K562 (cell line): Measurements from ENCODE around the gene THSD8. TPM values are rescaled to one million over a fixed set of nuclear protein-coding genes. Genes with fewer than 3 reads are reported as not detected.
A peak's percentile ranks its signal among the peaks of the same experiment; 100 is the strongest.

Experiments used
- CC2D1A ChIP-seq: fragments of 450-650 bp; IDR thresholded peaks from 2 replicates; pipeline ENCODE4 v1.6.1; 2017; ENCODE audit warnings: mild to moderate bottlenecking
- EGR1 ChIP-seq: fragments of 450-650 bp; conservative IDR thresholded peaks from 2 replicates; pipeline ENCODE4 v1.6.1; 2017; ENCODE audit warnings: mild to moderate bottlenecking
- FOXK1 ChIP-seq: sonication (generic); formaldehyde crosslinking; IDR thresholded peaks from 2 replicates; pipeline ENCODE4 v1.8.0; 2022; ENCODE audit warnings: missing genetic modification reagents, mild to moderate bottlenecking, borderline replicate concordance
- FUS ChIP-seq: fragments of 200-400 bp; formaldehyde crosslinking; optimal IDR thresholded peaks from 2 replicates; pipeline ENCODE3; 2017; ENCODE audit warnings: low read depth, low read length
- MAZ ChIP-seq, 2 experiments: fragments of 450-650 bp in 1 of 2; sonication (generic) in 1 of 2; formaldehyde crosslinking; IDR thresholded peaks in 1 of 2; conservative IDR thresholded peaks in 1 of 2; 2 replicates each; pipeline versions ENCODE4 v1.4.0 to v1.5.0; 2020; ENCODE audit warnings: mild to moderate bottlenecking in 1 of 2, missing genetic modification reagents in 1 of 2
- POLR2B ChIP-seq: fragments of 450-650 bp; IDR thresholded peaks from 2 replicates; pipeline ENCODE4 v1.6.1; 2018; ENCODE audit warnings: low read depth; ENCODE audit not compliant: partially characterized antibody
- POLR2G ChIP-seq: fragments of 200-400 bp; formaldehyde crosslinking; IDR thresholded peaks from 2 replicates; pipeline ENCODE4 v1.6.1; 2017; ENCODE audit warnings: low read depth, mild to moderate bottlenecking, antibody characterized with exemption, low read length, moderate library complexity
- SMARCB1 ChIP-seq: IDR thresholded peaks from 2 replicates; pipeline ENCODE4 v1.6.1; 2011; ENCODE audit warnings: improper control_type of control experiment, low read depth; ENCODE audit not compliant: insufficient read length
- TAF1 ChIP-seq: IDR thresholded peaks from 2 replicates; pipeline ENCODE4 v1.6.1; 2011; ENCODE audit warnings: mild to moderate bottlenecking, low read length, moderate library complexity; ENCODE audit not compliant: insufficient read depth, control insufficient read depth, severe bottlenecking; ENCODE audit errors: extremely low read depth
- TFE3 ChIP-seq: fragments of 450-650 bp; formaldehyde crosslinking; IDR thresholded peaks from 2 replicates; pipeline ENCODE4 v1.4.0; 2020; ENCODE audit warnings: mild to moderate bottlenecking, mixed read lengths
- polyA plus RNA-seq, 8 experiments: library from polyadenylated mRNA; depleted of rRNA in 4 of 8; stranded (reverse) in 5 of 8; unstranded in 3 of 8; fragments of >200 nt; fragmentation: Nextera tagmentation in 2 of 8; fragmentation: Illumina TruSeq in 1 of 8; extraction: Ambion mirVana in 2 of 8; extraction: Trizol in 1 of 8; gene quantifications; 2 replicates each; pipeline versions ENCODE4 v1.2.1 to v1.2.3, GENCODE V29; 2011 to 2014; ENCODE audit warnings: inconsistent platforms in 1 of 8, missing spikeins in 1 of 8
- total RNA-seq, 7 experiments: library from RNA; depleted of rRNA in 6 of 7; stranded (reverse); fragments of >200 nt in 6 of 7; fragmentation: Illumina TruSeq in 2 of 7; extraction: Trizol in 2 of 7; gene quantifications; 2 replicates each; pipeline versions ENCODE4 v1.2.1 to v1.2.3, GENCODE V29; 2011 to 2021; ENCODE audit warnings: low replicate concordance in 1 of 7
- TF ChIP-seq, protein P1 (sequence below): sonication (generic); formaldehyde crosslinking; IDR thresholded peaks from 2 replicates; pipeline ENCODE4 v1.8.0; 2022; ENCODE audit warnings: missing genetic modification reagents, mild to moderate bottlenecking, moderate library complexity, borderline replicate concordance
- TF ChIP-seq, protein P2 (sequence below), 2 experiments: fragments of 450-650 bp; formaldehyde crosslinking in 1 of 2; IDR thresholded peaks; 2 replicates each; pipeline versions ENCODE4 v1.4.0 to v1.6.1; 2014 to 2020; ENCODE audit warnings: mild to moderate bottlenecking in 2 of 2, borderline replicate concordance in 1 of 2, low read depth in 1 of 2

The THSD8 gene
- total and polyA plus RNA-seq, 9 of the 15 experiments (the other 6 are each of a cell fraction or from before 2014, with no cell fraction given): 8.4 to 42.4 (median 19.9) TPM; not detected in 2

DNA sequence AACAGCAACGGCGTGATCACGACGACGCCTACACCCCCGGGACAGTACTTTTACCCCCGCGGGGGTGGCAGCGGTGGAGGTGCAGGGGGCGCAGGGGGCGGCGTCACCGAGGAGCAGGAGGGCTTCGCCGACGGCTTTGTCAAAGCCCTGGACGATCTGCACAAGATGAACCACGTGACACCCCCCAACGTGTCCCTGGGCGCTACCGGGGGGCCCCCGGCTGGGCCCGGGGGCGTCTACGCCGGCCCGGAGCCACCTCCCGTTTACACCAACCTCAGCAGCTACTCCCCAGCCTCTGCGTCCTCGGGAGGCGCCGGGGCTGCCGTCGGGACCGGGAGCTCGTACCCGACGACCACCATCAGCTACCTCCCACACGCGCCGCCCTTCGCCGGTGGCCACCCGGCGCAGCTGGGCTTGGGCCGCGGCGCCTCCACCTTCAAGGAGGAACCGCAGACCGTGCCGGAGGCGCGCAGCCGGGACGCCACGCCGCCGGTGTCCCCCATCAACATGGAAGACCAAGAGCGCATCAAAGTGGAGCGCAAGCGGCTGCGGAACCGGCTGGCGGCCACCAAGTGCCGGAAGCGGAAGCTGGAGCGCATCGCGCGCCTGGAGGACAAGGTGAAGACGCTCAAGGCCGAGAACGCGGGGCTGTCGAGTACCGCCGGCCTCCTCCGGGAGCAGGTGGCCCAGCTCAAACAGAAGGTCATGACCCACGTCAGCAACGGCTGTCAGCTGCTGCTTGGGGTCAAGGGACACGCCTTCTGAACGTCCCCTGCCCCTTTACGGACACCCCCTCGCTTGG, 9.6 kb upstream of the THSD8 start (continued):
- TF ChIP-seq, protein P1, sequence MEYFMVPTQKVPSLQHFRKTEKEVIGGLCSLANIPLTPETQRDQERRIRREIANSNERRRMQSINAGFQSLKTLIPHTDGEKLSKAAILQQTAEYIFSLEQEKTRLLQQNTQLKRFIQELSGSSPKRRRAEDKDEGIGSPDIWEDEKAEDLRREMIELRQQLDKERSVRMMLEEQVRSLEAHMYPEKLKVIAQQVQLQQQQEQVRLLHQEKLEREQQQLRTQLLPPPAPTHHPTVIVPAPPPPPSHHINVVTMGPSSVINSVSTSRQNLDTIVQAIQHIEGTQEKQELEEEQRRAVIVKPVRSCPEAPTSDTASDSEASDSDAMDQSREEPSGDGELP: peak; percentile 95
- TF ChIP-seq TAF1 (peak; percentile 15), FUS (peak; percentile 64), SMARCB1 (no peak), EGR1 (peak; percentile 74), POLR2B (peak; percentile 13), CC2D1A (no peak), FOXK1 (CRISPR knock-in tag) (peak; percentile 19; the same call in 1 of the 2 replicates), POLR2G (peak; percentile 80), MAZ (CRISPR knock-in tag; conservative IDR thresholded peaks at IDR 0.05 in 1 of 2, IDR thresholded peaks at IDR 0.05 in 1 of 2) (peak in 1 of 2 experiments; percentile 29; a peak in 1 of 4 replicates), TFE3 (CRISPR knock-in tag) (peak; percentile 92)
- TF ChIP-seq, protein P2, sequence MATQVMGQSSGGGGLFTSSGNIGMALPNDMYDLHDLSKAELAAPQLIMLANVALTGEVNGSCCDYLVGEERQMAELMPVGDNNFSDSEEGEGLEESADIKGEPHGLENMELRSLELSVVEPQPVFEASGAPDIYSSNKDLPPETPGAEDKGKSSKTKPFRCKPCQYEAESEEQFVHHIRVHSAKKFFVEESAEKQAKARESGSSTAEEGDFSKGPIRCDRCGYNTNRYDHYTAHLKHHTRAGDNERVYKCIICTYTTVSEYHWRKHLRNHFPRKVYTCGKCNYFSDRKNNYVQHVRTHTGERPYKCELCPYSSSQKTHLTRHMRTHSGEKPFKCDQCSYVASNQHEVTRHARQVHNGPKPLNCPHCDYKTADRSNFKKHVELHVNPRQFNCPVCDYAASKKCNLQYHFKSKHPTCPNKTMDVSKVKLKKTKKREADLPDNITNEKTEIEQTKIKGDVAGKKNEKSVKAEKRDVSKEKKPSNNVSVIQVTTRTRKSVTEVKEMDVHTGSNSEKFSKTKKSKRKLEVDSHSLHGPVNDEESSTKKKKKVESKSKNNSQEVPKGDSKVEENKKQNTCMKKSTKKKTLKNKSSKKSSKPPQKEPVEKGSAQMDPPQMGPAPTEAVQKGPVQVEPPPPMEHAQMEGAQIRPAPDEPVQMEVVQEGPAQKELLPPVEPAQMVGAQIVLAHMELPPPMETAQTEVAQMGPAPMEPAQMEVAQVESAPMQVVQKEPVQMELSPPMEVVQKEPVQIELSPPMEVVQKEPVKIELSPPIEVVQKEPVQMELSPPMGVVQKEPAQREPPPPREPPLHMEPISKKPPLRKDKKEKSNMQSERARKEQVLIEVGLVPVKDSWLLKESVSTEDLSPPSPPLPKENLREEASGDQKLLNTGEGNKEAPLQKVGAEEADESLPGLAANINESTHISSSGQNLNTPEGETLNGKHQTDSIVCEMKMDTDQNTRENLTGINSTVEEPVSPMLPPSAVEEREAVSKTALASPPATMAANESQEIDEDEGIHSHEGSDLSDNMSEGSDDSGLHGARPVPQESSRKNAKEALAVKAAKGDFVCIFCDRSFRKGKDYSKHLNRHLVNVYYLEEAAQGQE (IDR thresholded peaks at IDR 0.05; ENCODE audit: borderline replicate concordance): 0 out of 2 replicates have a peak, but pooled peaks have one; percentile 16
- TF ChIP-seq, protein P2 (CRISPR knock-in tag; IDR thresholded peaks at IDR 0.05; ENCODE audit: low read depth): no peak
